Fibroblast of pulmonary artery (primary cell): ENCODE results near the gene NKX2-1.

Experiments used
- DNase-seq: peaks from one replicate; pipeline ENCODE4 v3.0.0-alpha.2; 2010; ENCODE audit warnings: low read depth
- H3K4me3 ChIP-seq: replicated peaks from 2 replicates; pipeline ENCODE4 v1.5.1; 2011; ENCODE audit warnings: low read depth, mild to moderate bottlenecking, control low read depth, low read length, moderate library complexity
- TF ChIP-seq, protein P1 (sequence below): IDR thresholded peaks from 2 replicates; pipeline ENCODE4 v1.5.1; 2011; ENCODE audit warnings: mild to moderate bottlenecking, control low read depth, low read length, inconsistent platforms; ENCODE audit errors: missing control alignments

Gene NKX2-1

DNA sequence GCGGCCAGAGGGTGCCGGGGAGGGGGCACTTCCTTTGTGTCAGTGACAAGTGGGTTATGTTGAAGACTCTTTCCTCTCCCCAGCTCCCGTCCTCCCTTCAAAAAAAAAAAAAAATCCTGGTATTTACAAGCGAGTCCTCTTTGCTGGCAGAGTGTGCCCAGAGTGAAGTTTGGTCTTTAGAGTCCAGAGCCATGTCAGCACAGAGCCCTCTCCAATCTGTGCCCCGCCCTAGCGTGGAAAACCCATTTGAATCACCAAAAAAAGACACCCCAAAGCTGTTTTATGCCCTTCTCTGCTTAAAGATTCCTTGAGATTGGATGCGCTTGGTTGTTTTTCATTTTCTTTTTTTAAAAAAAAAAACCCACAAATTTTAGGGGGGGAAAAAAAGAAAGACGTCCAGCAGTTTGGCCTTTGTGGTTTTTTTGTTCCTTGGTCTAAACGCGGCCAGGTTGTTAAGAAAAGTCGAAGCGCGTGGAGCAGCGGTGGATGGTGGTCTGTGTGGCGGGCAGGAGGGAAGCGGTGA lies 3.3 kb downstream of the NKX2-1 start:
- TF ChIP-seq, protein P1, sequence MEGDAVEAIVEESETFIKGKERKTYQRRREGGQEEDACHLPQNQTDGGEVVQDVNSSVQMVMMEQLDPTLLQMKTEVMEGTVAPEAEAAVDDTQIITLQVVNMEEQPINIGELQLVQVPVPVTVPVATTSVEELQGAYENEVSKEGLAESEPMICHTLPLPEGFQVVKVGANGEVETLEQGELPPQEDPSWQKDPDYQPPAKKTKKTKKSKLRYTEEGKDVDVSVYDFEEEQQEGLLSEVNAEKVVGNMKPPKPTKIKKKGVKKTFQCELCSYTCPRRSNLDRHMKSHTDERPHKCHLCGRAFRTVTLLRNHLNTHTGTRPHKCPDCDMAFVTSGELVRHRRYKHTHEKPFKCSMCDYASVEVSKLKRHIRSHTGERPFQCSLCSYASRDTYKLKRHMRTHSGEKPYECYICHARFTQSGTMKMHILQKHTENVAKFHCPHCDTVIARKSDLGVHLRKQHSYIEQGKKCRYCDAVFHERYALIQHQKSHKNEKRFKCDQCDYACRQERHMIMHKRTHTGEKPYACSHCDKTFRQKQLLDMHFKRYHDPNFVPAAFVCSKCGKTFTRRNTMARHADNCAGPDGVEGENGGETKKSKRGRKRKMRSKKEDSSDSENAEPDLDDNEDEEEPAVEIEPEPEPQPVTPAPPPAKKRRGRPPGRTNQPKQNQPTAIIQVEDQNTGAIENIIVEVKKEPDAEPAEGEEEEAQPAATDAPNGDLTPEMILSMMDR = no peak
- no peak for DNase-seq
- no peak overlapping the region for H3K4me3 ChIP-seq

DNA sequence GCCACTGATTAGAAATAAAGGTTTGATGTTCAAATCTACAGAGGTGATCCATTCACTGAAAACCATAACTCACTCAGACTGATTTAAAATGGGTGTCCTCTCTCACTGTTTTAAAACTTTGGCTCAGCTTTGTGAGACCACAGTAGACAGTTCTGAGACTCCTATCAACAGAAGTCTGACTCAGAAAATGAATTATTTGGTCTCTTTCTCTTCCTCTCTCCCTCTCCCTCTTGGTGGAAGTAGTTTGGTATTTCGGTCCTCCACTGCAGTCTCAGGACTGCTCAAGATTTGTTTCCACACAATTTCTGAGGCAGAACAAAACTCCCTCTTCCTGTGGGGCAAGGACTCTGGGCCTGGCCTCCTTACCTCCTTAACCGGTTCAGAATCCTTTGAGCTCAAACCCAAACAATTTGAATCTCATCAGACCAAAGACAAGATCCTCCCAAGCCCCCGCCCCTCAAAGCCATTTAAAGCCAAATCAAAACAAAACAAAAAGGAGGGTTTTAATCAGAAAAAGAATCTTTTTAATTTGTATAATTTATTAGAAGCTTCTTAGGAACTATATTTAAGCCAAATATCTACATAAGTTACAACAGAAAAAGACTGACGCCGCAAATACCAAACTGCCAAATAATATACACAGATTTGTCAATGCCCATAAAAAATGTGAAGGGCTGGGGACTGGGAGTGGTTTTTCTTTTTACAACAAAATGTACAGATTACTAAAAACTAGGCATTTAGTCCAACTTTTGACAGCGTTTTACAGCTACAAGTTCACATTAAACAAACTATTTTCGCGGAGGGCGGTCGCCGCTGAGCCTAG lies 3.9 kb downstream of the NKX2-1 start:
- no peak for DNase-seq
- H3K4me3 ChIP-seq = no peak overlapping the region
- TF ChIP-seq, protein P1 = no peak

DNA sequence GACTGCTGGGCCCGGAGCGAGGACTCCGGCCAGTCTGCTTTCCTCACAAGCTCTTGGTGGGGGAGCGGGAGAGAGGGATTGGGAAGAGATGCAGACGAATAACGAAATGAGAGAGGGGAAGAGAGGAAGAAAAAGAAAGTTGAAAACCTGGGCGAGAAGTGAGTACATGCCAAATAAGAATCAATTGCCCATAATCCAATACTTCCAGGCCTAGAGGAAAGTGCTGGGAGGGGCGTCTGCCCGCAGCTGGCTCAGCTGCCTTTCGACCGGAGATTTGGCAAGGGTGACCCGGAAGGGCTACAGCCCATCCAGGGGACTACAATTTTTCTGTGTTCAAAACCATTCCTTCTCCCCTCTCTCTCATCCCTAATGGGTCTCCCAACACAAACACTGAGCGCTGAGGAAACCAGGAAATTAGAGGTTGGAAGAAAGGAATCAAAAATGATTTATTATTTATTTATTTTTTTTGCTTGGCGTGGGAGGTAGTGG lies 4.9 kb downstream of the NKX2-1 start:
- TF ChIP-seq, protein P1 = no peak
- DNase-seq = no peak
- H3K4me3 ChIP-seq = no peak overlapping the region

DNA sequence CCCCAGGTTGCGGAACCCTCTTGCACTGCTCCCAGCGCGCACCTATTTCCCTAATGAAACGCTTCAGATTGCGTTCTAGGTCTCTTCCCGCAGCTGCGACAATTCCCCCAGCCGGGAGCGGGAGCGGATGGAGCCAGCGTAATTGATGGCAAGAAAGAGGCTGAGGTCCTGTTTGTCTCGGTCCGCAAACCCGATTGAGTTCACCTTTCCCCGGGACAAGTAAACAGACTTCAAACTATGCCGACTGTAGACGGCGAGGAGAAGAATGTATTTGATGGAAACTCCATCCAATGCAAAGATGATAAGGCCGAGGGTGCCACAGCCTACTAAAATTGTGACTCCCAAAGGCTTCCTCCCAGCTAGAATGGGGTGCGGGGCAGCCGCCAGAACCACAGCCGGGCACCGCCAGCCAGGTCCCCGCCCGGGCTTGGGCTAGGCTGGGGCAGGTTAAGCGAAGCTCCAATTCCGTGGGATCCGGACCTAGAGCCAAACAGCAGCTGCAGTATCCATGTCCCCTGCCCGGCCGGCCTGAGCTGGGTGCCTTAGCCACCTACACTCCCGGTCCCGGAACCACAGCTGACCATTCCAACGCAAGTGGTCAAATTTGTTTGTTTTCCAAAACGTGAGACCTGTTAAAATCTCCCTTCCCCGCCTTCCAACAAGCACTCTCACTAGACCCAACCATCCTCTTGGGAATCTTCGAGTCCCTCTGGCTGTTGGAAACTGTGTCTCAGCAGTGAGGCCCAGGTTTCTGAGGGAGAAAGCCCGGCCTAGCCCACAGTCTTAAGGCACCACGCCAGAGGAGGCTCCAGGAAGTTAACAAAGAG lies 5.5 kb downstream of the NKX2-1 start:
- H3K4me3 ChIP-seq = no peak overlapping the region
- TF ChIP-seq, protein P1 = no peak
- DNase-seq = no peak

DNA sequence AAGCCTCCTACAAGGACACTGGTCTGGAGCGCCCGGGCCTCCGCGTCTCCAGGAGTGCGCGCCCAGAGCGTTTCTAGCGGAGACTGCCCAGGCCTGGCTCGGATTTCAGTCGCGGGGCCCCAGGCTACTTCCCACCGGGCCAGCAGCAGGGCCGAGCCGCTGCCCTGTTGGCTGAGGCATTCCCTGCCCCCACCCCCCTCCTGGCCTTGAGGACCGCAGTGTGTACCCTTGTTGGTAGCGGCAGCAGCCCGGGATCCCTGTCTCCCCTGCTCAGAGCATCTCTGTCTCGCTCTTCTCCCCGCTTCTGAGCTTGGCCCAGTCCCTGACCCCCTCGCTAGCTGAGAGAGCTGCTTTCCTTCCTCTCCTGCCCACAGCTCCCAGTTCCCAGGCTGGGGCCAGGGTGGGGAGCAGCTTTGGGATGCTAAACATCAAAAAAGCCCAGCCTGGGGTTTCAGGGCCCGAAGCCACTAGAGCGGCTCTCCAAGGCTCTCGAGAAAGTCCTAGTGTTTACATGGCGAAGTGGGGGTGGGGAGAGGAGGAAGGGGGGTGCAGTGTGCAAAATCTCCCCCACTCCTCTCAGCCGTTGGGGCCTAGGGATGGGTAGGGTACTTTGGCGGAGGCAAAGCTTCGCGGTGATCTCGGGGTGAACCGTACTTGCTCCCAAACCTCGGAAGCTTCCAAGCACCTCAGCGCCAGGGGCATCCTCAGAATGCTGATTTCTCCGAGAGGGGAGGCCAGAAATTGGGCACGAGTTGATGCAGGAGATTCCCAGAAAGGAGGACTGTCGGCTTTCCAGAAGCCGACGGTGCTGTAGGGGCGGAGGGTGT lies 6.4 kb downstream of the NKX2-1 start:
- DNase-seq = no peak
- H3K4me3 ChIP-seq = no peak overlapping the region
- TF ChIP-seq, protein P1 = no peak

DNA sequence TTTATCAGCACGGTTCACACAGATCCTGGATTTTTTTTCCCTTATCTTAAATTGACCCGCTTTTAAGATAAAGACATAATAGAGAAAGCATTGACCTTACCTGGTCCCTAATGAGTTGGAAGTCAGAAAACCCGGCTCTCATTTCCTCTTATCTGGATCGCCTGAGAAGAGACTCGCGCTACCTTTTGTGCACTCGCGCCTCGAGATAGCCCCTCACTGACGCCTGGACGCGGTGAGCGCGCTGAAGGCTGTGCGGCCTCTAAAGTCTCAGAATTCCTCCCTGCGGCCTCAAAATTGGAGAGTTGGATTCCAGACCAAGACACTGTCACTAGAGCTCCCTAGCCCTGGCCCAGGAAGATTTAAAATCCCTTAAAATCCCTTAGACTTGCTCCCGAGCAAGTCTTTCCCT lies 7.0 kb downstream of the NKX2-1 start:
- H3K4me3 ChIP-seq = no peak overlapping the region
- TF ChIP-seq, protein P1 = no peak
- DNase-seq = no peak
